Smooth muscle cell (in vitro differentiated cells): ENCODE data around the gene APOBEC2. TPM values are rescaled to one million over a fixed set of nuclear protein-coding genes. Genes with fewer than 3 reads are reported as not detected.
A peak's percentile ranks its signal among the peaks of the same experiment; 100 is the strongest.

Experiments
- DNase-seq: peaks from one replicate; lab custom pipeline; 2025; ENCODE audit not compliant: unreplicated experiment; lab: John Stamatoyannopoulos, UW
- H2AFZ ChIP-seq: fragments of 200-600 bp; sonication (generic); 2 replicates; pipeline ENCODE4 v1.6.0; 2016; ENCODE audit warnings: antibody characterized with exemption, low read depth, mild to moderate bottlenecking
- H3F3A ChIP-seq: fragments of 200-600 bp; sonication (generic); 2 replicates; pipeline ENCODE4 v1.6.0; 2017; ENCODE audit warnings: antibody characterized with exemption, low read depth
- H3K27ac ChIP-seq: fragments of 200-600 bp; sonication (generic); 2 replicates; pipeline ENCODE4 v1.5.1; 2016; ENCODE audit warnings: low read depth, mild to moderate bottlenecking
- H3K27me3 ChIP-seq: fragments of 200-600 bp; sonication (generic); 2 replicates; pipeline ENCODE4 v1.6.1; 2016; ENCODE audit warnings: low read depth, mild to moderate bottlenecking
- H3K36me3 ChIP-seq: fragments of 200-600 bp; sonication (generic); 2 replicates; pipeline ENCODE4 v1.5.1; 2016; ENCODE audit warnings: low read depth
- H3K4me1 ChIP-seq: fragments of 200-600 bp; sonication (generic); 2 replicates; pipeline ENCODE4 v1.5.1; 2016; ENCODE audit warnings: low read depth
- H3K4me2 ChIP-seq: fragments of 200-600 bp; sonication (generic); 2 replicates; pipeline ENCODE4 v1.6.0; 2016; ENCODE audit warnings: mild to moderate bottlenecking
- H3K4me3 ChIP-seq: fragments of 200-600 bp; sonication (generic); 2 replicates; pipeline ENCODE4 v1.5.1; 2016; ENCODE audit warnings: mild to moderate bottlenecking
- H3K79me2 ChIP-seq: fragments of 200-600 bp; sonication (generic); 2 replicates; pipeline ENCODE4 v1.6.0; 2016; ENCODE audit warnings: low read depth, mild to moderate bottlenecking
- H3K9ac ChIP-seq: fragments of 200-600 bp; sonication (generic); 2 replicates; pipeline ENCODE4 v1.6.0; 2016; ENCODE audit warnings: low read depth
- H3K9me3 ChIP-seq: fragments of 200-600 bp; sonication (generic); replicated peaks from 2 replicates; pipeline ENCODE4 v1.5.1; 2016; ENCODE audit warnings: low read depth
- H4K20me1 ChIP-seq: fragments of 200-600 bp; sonication (generic); 2 replicates; pipeline ENCODE4 v1.6.0; 2016; ENCODE audit warnings: low read depth
- CTCF ChIP-seq: fragments of 200-600 bp; sonication (generic); IDR thresholded peaks from 2 replicates; pipeline ENCODE4 v1.5.1; 2017; ENCODE audit warnings: borderline replicate concordance, mild to moderate bottlenecking, antibody characterized with exemption; ENCODE audit not compliant: insufficient read depth, poor library complexity, severe bottlenecking
- WGBS: methylation state at CpG from one replicate; pipeline ENCODE4 v1.1.7; 2016; ENCODE audit warnings: low lambda C conversion rate; 5-methylcytosine and 5-hydroxymethylcytosine counted together
- polyA plus RNA-seq: library from polyadenylated mRNA; unstranded; fragments of >200 nt; fragmentation: Nextera tagmentation; extraction: Ambion mirVana; gene quantifications from 2 replicates; pipeline ENCODE4 v1.2.1, GENCODE V29; 2016
- total RNA-seq: library from RNA; depleted of rRNA; stranded (reverse); fragments of >200 nt; gene quantifications from 2 replicates; pipeline ENCODE4 v1.2.3, GENCODE V29; 2014

The APOBEC2 gene
- total and polyA plus RNA-seq, 2 experiments from 2014 or later, result 1.2 TPM; not detected in 1

GRCh38 chr6:41064841-41065240, 11.8 kb downstream of the APOBEC2 start:
- DNase-seq, result no peak
- H3K36me3 ChIP-seq, result no peaks in the 10 kb centered on the region
- H3K9me3 ChIP-seq, result no peaks in the 10 kb centered on the region
- no peak overlapping the region for H3K4me2 ChIP-seq
- H3K79me2 ChIP-seq, result no peaks in the 10 kb centered on the region
- H3K4me1 ChIP-seq, result peaks cover 3% of the 10 kb centered on the region
- H3K27me3 ChIP-seq, result no peaks in the 10 kb centered on the region
- H4K20me1 ChIP-seq, result no peaks in the 10 kb centered on the region
- no peak for TF ChIP-seq CTCF
- H3K9ac ChIP-seq, result no peak overlapping the region
- WGBS, result 63% methylated on average over 5 of the region's 5 CpGs
- H3K27ac ChIP-seq, result no peak overlapping the region
- no peak overlapping the region for H3K4me3 ChIP-seq
- H2AFZ ChIP-seq, result no peak overlapping the region
- peaks cover 5% of the 10 kb centered on the region for H3F3A ChIP-seq

GRCh38 chr6:41065550-41066026, 12.6 kb downstream of the APOBEC2 start:
- no peak for DNase-seq
- H4K20me1 ChIP-seq, result no peaks in the 10 kb centered on the region
- H3K9me3 ChIP-seq, result no peaks in the 10 kb centered on the region
- peaks cover 5% of the 10 kb centered on the region for H3F3A ChIP-seq
- H3K36me3 ChIP-seq, result no peaks in the 10 kb centered on the region
- H3K27me3 ChIP-seq, result no peaks in the 10 kb centered on the region
- H3K9ac ChIP-seq, result no peak overlapping the region
- H3K4me2 ChIP-seq, result no peak overlapping the region
- H3K27ac ChIP-seq, result no peak overlapping the region
- 93% methylated on average over 2 of the region's 2 CpGs for WGBS
- no peak for TF ChIP-seq CTCF
- H3K4me1 ChIP-seq, result peaks cover 3% of the 10 kb centered on the region
- H2AFZ ChIP-seq, result no peak overlapping the region
- H3K79me2 ChIP-seq, result no peaks in the 10 kb centered on the region
- H3K4me3 ChIP-seq, result no peak overlapping the region

- Histone ChIP-seq H3K4me1 (peaks cover 9% of the 10 kb centered on the region), H3K4me2 (no peak overlapping the region), H2AFZ (no peak overlapping the region), H3K9me3 (no peaks in the 10 kb centered on the region), H3K9ac (no peak overlapping the region), H3F3A (peaks cover 6% of the 10 kb centered on the region), H3K79me2 (no peaks in the 10 kb centered on the region), H3K27ac (no peak overlapping the region), H4K20me1 (no peaks in the 10 kb centered on the region), H3K36me3 (no peaks in the 10 kb centered on the region), H3K4me3 (no peak overlapping the region), H3K27me3 (no peaks in the 10 kb centered on the region)
- WGBS, result 38% methylated on average over 3 of the region's 3 CpGs
- no peak for DNase-seq
- peak; percentile 87 for TF ChIP-seq CTCF
These were observed 13.9 kb downstream of the APOBEC2 start for GRCh38 chr6:41066867-41067304.

- peak overlapping the region; percentile 94 for H3K27ac ChIP-seq
- WGBS, result 3% methylated on average over 16 of the region's 16 CpGs
- no peak for TF ChIP-seq CTCF
These were observed 18.5 kb downstream of the APOBEC2 start for GRCh38 chr6:41071501-41071922.

More at GRCh38 chr6:41071501-41071922, 18.5 kb downstream of the APOBEC2 start:
- Histone ChIP-seq H3K27me3 (no peaks in the 10 kb centered on the region), H3K4me1 (peaks cover 31% of the 10 kb centered on the region), H3K4me2 (peak overlapping the region; percentile 96), H3K36me3 (no peaks in the 10 kb centered on the region), H3F3A (peaks cover 3% of the 10 kb centered on the region), H2AFZ (peak overlapping the region; percentile 93), H3K9me3 (no peaks in the 10 kb centered on the region), H3K79me2 (peaks cover 31% of the 10 kb centered on the region), H3K9ac (peak overlapping the region; percentile 90), H4K20me1 (peaks cover 29% of the 10 kb centered on the region), H3K4me3 (peak overlapping the region; percentile 73)
- no peak for DNase-seq
